Rectal smooth muscle tissue (tissue), 1 donor: ENCODE measurements around the gene STAM.

Experiments used
- H3K27ac ChIP-seq: one replicate; pipeline ENCODE4 v1.7.0; 2013; ENCODE audit warnings: low read depth, low read length, inconsistent platforms
- H3K27me3 ChIP-seq: one replicate; pipeline ENCODE4 v1.7.0; 2013; ENCODE audit warnings: low read length; ENCODE audit not compliant: control insufficient read depth, insufficient read depth
- H3K36me3 ChIP-seq: one replicate; pipeline ENCODE4 v1.7.0; 2013; ENCODE audit warnings: low read length; ENCODE audit not compliant: control insufficient read depth, insufficient read depth
- H3K4me1 ChIP-seq: one replicate; pipeline ENCODE4 v1.7.0; 2013; ENCODE audit warnings: low read length; ENCODE audit not compliant: control insufficient read depth, insufficient read depth
- H3K4me3 ChIP-seq: one replicate; pipeline ENCODE4 v1.7.0; 2013; ENCODE audit warnings: low read length
- H3K9ac ChIP-seq: one replicate; pipeline ENCODE4 v1.7.0; 2013; ENCODE audit warnings: low read length

STAM gene

DNA sequence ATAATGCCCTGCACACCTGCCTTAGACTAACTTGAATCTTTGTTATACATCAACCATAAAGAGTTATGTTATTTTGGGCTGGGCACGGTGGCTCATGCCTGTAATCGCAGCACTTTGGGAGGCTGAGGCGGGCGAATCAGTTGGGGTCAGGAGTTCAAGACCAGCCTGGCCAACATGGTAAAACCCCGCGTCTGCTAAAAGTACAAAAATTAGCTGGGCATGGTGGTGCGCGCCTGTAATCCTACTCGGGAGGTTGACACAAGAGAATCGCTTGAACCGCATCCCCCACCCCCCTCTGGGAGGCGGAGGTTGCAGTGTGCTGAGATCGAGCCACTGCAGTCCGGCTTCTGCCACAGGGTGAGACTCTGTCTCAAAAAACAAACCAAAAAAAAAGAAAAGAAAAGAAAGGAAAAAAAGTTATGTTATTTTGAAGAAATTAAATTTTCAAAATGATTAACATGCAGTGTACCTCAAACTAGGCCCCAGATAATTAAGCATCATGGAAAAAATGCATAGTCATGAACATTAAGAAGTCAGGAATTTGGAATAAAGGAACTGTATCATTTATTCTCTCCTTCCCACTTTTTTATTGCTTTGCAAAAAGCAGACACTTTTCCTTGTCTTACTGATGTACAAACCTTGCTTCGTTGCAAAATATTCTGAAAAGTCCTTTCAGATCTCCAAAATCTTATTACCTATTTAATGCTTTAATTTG is 43.3 kb downstream of the STAM start:
- Histone ChIP-seq H3K4me3 (no peak overlapping the region), H3K36me3 (peaks cover 3% of the 10 kb centered on the region), H3K4me1 (no peaks in the 10 kb centered on the region), H3K27me3 (no peaks in the 10 kb centered on the region), H3K9ac (no peak overlapping the region), H3K27ac (no peak overlapping the region)

DNA sequence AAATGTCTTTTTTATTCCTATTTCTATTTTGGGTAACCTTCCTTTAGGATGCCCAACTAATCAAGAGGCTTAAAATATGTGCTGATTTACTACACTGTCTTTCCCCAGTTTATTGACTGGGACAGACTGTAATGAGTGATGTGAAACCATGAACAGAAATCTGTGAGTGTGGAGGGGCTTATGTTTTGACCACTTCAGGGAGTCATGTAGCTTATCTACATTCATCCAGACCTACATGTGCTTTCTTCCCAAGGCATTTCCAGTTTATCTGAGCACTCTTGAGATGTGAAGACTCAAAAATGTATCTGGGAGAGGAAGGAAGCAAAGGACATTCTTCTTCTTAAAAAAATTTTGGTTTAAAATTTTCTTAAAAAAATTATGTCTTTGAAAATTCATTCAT is 45.2 kb downstream of the STAM start:
- Histone ChIP-seq H3K4me3 (no peak overlapping the region), H3K36me3 (peaks cover 3% of the 10 kb centered on the region), H3K9ac (no peak overlapping the region), H3K4me1 (no peaks in the 10 kb centered on the region), H3K27ac (no peak overlapping the region), H3K27me3 (no peaks in the 10 kb centered on the region)

DNA sequence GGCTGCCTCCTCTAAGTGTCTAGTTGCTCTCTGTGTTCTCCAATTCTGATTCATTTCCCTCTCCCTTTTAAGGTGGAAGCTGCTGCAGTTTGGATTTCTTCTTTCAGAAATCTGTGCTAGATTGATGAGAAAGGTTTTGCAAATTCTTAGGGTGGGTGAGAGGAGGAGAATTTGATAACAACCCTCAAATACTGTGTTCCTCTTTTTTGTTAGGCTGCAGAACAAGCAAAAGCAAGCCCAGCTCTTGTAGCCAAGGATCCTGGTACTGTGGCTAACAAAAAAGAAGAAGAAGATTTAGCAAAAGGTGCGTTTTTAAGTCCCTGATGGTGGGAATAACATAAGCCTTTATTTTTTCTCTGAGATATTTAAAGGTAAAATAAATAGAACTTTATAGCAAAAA is 49.1 kb downstream of the STAM start:
- no peak overlapping the region for H3K27ac ChIP-seq
- peaks cover 3% of the 10 kb centered on the region for H3K36me3 ChIP-seq
- H3K4me3 ChIP-seq, result no peak overlapping the region
- no peak overlapping the region for H3K9ac ChIP-seq
- no peaks in the 10 kb centered on the region for H3K4me1 ChIP-seq
- H3K27me3 ChIP-seq, result no peaks in the 10 kb centered on the region

DNA sequence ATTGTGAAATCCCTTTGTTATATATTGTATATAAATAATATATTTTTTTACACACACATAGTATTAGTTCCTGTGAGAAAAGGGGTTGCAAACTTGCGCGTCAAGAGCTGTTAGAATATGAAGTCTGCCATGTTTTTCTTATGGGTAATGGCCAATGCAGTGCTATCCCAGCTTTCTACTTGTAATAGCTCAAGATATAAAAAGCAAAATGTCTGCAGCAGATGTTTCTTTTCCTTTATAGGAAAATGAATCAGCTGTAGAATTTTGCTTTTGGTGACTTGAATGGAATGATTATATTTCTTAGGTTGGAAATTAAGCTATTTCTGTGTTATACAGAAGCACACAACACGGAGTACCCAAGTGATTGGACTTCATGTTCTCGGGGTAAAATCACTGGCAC is 54.7 kb downstream of the STAM start:
- H3K4me3 ChIP-seq, result no peak overlapping the region
- no peak overlapping the region for H3K9ac ChIP-seq
- H3K36me3 ChIP-seq, result no peaks in the 10 kb centered on the region
- no peak overlapping the region for H3K27ac ChIP-seq
- H3K27me3 ChIP-seq, result no peaks in the 10 kb centered on the region
- H3K4me1 ChIP-seq, result no peaks in the 10 kb centered on the region

DNA sequence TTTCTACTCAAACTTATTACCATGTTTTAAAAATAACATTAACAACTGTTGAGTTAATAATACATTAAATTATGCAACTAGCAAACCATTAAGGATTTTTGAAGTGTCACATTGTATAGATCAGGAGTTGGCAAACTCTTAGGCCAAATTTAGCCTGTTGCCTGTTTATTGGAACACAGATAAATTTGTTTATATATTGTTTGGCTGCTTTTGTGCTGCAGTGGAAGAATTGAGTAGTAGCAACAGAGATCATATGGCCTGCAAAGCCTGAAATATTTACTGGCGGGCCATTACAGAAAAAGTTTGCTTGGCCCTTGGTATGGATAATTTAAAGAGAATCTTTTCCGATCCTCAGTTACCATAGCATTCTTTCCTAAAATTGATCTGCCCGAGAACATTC is 57.4 kb downstream of the STAM start:
- Histone ChIP-seq H3K27ac (no peak overlapping the region), H3K4me3 (no peak overlapping the region), H3K9ac (no peak overlapping the region), H3K4me1 (no peaks in the 10 kb centered on the region), H3K36me3 (no peaks in the 10 kb centered on the region), H3K27me3 (no peaks in the 10 kb centered on the region)

DNA sequence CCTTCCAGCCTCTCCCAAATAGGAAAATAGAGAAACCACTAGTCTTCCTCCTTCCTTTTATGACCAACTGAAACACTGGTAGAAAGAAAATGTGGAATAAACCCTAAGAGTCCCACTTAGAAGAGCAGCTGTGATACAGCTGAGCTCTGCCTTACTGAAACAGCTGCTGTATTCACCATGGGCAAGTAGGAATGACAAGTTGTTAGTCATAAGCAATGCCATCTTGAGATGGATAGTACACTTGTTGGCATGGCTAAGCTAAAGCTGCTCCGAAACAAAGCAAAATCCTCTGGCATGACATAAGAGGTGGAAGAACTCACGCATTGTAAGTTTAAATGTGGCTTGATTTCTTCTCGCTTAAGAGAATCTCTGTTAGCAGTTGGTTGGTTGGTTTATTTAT is 59.8 kb downstream of the STAM start:
- Histone ChIP-seq H3K9ac (no peak overlapping the region), H3K4me3 (no peak overlapping the region), H3K27ac (no peak overlapping the region), H3K36me3 (no peaks in the 10 kb centered on the region), H3K27me3 (no peaks in the 10 kb centered on the region), H3K4me1 (no peaks in the 10 kb centered on the region)

DNA sequence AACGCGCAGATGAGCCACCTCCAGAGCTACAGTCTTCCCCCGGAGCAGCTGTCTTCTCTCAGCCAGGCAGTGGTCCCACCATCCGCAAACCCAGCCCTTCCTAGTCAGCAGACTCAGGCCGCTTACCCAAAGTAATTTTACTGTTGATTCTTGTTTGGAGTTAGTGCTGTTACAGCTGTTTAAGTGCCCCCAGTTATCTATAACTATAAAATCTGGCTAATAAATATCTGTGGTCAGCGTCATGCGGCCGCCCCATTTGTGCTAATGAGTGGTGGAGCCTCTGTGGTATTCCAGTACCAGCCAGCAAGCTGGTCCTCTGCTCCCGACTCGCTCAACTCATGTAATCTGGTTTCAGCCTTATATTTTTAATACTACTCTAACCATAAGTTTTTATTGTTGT is 64.9 kb downstream of the STAM start:
- H3K9ac ChIP-seq, result no peak overlapping the region
- H3K36me3 ChIP-seq, result peaks cover 18% of the 10 kb centered on the region

DNA sequence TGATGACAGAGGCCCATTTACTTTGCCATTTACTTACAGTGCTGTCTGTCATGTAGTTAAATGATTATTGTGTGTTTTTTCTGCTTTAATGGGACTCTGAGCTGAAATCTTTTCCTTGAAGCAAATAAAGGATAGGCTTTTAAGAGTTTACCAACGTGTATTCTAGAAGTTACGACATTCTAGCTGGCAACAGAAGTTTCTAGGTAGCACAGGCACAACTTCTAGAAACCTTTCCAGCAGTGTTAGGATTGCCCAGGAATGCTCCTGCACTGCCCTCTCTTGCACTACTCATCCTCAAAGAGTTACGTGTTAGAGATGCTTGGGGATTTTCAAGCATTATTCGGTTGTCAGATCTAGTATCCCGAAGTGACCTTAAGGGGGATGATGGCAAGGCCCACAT is 65.5 kb downstream of the STAM start:
- Histone ChIP-seq H3K4me1 (no peaks in the 10 kb centered on the region), H3K4me3 (no peak overlapping the region), H3K36me3 (peaks cover 20% of the 10 kb centered on the region), H3K27ac (no peak overlapping the region), H3K9ac (no peak overlapping the region), H3K27me3 (no peaks in the 10 kb centered on the region)

More for the DNA sequence above, 64.9 kb downstream of the STAM start:
- H3K27ac ChIP-seq, result no peak overlapping the region
- H3K4me3 ChIP-seq, result no peak overlapping the region
- H3K27me3 ChIP-seq, result no peaks in the 10 kb centered on the region
- H3K4me1 ChIP-seq, result no peaks in the 10 kb centered on the region

DNA sequence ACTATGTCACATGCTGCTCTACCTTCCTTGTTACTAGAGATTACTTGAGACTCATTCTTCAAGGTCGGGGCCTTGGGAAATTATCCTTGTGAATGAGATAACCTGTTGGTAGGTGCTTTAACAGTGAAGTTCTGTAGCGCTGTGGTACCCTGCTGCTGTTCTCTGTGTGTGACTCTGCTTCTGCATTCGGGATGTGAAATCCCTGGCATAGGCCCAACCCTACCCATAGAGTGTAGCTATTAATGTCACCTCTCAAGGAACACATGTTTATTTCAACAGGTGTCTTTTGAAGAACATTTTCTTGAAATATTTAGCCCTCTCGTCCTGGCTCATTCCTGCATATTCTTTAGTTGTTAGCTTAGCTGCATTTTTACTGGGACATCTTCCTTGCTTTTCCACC is 66.2 kb downstream of the STAM start:
- Histone ChIP-seq H3K4me3 (no peak overlapping the region), H3K9ac (no peak overlapping the region), H3K27ac (no peak overlapping the region), H3K4me1 (no peaks in the 10 kb centered on the region), H3K36me3 (peaks cover 20% of the 10 kb centered on the region), H3K27me3 (no peaks in the 10 kb centered on the region)

DNA sequence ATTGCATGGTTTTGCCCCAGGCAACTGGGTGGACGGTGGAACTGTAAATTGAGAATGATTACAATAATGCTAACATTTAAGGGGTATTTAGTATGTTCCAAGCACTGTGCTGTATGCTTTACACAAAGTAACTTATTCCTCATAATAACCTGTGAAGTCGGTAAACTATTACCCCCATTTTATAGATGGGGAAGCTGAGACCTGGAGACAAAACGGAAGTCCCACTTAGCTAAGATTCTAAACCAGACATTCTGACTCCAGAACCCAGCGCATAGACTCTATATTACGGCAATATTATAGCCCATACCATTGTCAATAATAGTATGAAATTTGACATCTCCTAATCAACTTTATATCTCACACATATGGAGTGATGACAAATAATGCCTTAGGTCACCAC is 68.1 kb downstream of the STAM start:
- Histone ChIP-seq H3K27ac (no peak overlapping the region), H3K4me3 (no peak overlapping the region), H3K4me1 (no peaks in the 10 kb centered on the region), H3K36me3 (peaks cover 20% of the 10 kb centered on the region), H3K9ac (no peak overlapping the region), H3K27me3 (no peaks in the 10 kb centered on the region)

DNA sequence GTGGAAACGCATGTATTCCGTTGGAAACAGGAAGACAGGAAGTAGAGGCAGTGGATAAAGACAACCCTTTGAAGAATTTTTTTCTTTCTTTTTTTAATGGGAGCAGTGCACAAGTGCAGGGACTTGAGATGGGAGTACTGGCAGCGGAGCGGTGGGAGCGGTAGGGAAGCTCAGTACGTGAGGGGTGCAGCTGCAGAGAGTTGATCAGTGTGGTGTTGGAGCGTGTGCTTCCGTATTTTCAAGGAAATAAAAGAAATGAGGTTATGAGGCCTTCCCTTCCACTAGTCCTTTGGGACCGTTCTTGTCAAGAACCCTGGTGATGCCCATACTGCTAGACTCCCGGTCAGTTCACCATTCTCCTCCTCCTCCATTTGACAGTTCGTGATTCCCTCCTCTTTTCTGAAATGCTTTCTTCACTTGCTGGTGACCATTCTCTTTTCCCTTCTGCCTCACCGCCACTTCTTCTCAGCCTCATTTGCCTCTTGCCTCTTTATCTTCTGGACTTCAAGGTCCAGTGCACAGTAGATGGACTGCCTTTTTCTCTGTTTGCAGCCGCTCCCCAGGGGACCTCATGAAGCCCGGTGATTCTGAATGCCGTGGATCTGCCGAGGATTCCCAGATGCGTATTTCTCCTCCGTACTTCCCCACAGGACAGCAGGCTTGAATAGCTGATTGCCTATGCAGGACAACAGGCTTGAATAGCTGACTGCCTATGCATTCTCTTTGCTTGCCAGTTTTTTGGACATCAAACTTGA is 68.9 kb downstream of the STAM start:
- Histone ChIP-seq H3K4me3 (peak overlapping the region; percentile 3), H3K4me1 (no peaks in the 10 kb centered on the region), H3K36me3 (peaks cover 20% of the 10 kb centered on the region), H3K27ac (no peak overlapping the region), H3K9ac (no peak overlapping the region), H3K27me3 (no peaks in the 10 kb centered on the region)

DNA sequence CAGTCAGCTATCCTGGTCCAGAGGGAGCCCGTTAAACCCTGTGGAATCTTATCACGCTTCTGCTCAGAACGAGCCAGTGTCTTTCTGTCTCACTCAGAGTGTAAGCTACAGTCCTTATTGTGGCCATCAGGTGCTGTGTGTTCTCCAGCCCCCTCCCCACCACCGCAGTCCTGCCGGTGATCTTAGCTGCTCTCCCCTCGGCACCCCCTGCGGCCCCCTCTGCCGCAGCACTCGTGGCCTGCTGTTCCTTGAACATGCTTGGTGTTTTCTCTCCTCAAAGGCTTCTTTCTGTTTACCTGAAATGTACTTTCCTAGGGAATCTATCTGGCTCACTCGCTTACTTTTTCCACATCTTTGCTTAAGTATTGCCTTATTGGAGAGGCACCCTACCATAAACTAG is 69.8 kb downstream of the STAM start:
- no peak overlapping the region for H3K27ac ChIP-seq
- no peak overlapping the region for H3K9ac ChIP-seq
- peaks cover 20% of the 10 kb centered on the region for H3K36me3 ChIP-seq
- no peaks in the 10 kb centered on the region for H3K4me1 ChIP-seq
- H3K4me3 ChIP-seq, result no peak overlapping the region
- no peaks in the 10 kb centered on the region for H3K27me3 ChIP-seq

DNA sequence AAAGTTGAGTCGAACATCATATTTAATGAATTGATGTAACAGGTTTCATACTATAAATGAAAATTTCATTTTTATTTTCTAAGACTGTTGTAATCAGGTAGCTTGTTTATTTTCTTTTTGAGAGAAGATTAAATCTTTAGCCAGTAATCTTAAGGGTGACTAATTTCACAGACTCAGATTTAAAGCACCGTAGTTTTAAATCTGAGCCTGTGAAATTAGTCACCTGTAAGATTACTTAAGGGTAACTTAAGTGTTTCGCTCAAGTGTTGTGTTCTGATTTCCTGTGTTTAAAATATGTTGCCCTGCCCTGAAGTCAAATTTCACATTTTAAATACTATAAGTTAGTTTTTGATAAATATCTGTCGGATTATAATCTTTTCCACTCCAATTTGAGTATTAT is 72.2 kb downstream of the STAM start:
- Histone ChIP-seq H3K36me3 (peaks cover 9% of the 10 kb centered on the region), H3K9ac (no peak overlapping the region), H3K4me3 (no peak overlapping the region), H3K4me1 (no peaks in the 10 kb centered on the region), H3K27ac (no peak overlapping the region), H3K27me3 (no peaks in the 10 kb centered on the region)
